Activated T-helper 9 cell treated with anti-CD3 and anti-CD28 coated beads, Interleukin-2, amount 50 U/mL, for 16 hours (primary cell): ENCODE results near the gene TLR7.

Experiments
- DNase-seq: peaks from one replicate; pipeline ENCODE4 v3.0.0-alpha.2; 2020; ENCODE audit warnings: low read depth

Gene TLR7

DNA sequence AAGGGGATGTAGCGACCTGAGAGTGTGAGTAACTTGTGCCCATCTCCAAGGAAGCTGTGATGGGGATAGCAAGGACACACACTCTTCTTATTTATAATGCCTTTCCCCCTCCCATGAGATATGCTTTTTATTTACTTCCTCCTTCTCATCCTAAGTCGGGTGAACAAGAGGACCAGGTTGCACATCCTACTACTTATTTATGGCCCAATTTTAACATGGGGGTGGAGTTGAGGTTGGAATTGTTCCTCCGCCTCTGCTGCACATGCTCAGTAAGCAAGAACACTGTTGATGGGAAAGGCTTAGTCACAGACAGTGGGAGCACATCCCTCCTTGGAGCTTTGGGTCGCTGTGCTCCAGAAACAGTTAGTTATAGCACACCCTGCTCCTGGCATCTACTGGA lies 24.3 kb downstream of the TLR7 start:
- DNase-seq, result no peak

- DNase-seq, result no peak
Measured at GRCh38 chrX:12891915-12892506, 25.1 kb downstream of the TLR7 start.

GRCh38 chrX:12892716-12893115 lies 25.8 kb downstream of the TLR7 start:
- no peak for DNase-seq

DNA sequence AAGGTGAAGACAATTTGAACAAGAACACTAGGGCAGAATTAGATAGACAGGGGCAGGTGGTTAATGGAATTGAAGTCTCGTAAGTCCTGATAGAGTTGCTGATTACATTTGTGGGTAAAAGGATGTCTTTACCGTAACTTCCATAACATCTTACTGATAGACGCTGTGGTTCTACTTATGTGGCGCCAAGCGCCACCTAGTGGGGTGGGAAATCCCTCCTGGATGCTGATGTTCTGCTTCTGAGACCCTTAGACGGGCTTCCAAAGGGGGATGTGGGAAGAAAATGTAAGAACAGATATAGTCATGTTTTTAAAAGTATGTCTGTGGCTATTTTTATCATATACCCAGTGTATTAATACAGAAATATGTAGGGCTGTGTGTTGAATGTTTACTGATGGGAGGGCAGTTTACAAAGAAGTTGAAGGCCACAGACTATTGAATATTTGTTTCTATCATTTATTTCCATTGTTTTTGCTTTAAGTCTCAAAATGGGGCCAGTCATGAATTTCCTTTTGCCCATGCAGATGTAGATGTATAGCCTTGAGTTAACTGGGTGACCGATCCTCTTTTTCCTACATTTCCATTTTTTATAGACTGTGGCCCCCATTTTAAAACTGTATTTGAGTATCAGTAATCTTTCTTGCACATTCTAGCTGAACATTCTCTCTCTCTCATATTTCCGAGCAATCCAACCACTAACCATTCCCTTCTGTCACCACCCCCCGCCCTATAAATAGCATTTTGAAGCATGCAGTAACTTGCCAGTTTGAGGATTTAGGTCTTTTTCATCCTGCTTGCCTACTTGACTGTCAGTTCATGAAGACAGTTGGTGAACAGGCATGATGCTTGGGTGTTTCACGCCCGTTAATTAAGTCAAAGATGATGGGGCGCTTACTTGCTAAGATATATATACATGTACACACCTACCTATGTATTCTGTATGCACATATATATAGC lies 27.5 kb downstream of the TLR7 start:
- DNase-seq, result peak; percentile 12

- no peak for DNase-seq
Measured at GRCh38 chrX:12895866-12896265, 29.0 kb downstream of the TLR7 start.

- no peak for DNase-seq
Measured at GRCh38 chrX:12896935-12897334, 30.1 kb downstream of the TLR7 start.

DNA sequence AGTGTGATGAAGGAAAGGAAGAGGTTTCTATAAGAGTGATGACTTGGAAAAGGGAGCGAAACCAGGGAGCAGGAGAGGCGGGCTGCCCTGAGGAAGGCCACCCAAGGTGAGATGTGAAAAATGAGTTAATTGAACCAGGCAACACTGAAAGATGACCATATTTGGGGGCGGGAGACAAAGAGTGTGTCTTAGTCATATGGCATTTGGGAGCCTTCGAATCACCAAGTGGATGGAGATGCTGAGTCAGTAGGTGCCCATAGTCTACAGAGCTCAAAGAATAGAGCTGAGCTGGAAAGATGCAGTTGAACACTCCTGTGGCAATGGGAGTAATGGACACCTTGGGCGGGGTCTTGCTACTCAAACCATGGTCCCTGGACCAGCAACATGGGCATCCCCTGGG lies 31.2 kb downstream of the TLR7 start:
- no peak for DNase-seq

DNA sequence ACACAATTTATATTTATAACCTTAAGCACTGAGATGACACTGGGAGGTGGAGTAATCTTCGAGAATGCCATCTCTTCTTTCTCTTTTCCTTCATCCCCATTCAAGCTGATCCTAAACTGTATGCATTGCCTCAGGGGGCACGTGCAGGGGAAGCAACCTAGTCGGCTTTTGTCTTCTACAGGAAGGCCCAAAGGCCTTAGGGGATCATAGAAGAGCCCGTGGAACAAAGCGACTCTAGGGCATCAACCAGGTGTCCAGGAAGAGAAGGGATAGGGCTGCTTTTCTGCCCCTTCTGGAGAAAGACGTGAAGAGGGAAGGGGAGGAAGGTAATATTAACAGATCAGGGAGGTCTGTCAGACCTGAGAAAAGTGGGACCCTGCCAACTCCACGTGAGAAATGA lies 32.6 kb downstream of the TLR7 start:
- DNase-seq, result no peak

GRCh38 chrX:12901486-12901885 lies 34.6 kb downstream of the TLR7 start:
- DNase-seq, result peak; percentile 41

DNA sequence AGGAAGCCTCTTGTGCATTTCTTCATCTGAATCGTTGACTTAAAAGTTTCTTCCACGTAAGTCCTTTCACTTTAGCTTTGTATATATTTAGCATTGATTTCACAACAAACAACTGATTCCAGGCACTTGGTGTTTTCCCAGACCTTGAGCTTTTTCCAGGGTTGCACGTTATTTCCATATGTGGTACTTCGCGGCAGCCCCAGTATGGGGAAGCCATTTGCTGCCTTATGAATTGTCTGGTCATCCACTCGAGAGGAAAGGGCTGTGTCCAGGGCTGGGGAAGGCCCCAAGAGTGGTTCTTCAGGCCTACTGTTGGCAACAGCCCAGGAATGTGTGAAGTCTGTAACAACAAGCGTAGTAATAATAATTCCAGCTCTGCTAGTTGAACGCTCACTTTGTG lies 36.8 kb downstream of the TLR7 start:
- no peak for DNase-seq

- no peak for DNase-seq
Measured at GRCh38 chrX:12906046-12906761, 39.3 kb downstream of the TLR7 start, which contains the start of gene TLR8. Gene TLR8 (plus strand): TSS chrX:12906620. CDS start chrX:12906707, 87 bp downstream.

- DNase-seq, result no peak
Measured at GRCh38 chrX:12910423-12911121, 43.7 kb downstream of the TLR7 start.

GRCh38 chrX:12911122-12911470 lies 44.2 kb downstream of the TLR7 start:
- no peak for DNase-seq

- no peak for DNase-seq
Measured at GRCh38 chrX:12912791-12913482, 46.1 kb downstream of the TLR7 start.

DNA sequence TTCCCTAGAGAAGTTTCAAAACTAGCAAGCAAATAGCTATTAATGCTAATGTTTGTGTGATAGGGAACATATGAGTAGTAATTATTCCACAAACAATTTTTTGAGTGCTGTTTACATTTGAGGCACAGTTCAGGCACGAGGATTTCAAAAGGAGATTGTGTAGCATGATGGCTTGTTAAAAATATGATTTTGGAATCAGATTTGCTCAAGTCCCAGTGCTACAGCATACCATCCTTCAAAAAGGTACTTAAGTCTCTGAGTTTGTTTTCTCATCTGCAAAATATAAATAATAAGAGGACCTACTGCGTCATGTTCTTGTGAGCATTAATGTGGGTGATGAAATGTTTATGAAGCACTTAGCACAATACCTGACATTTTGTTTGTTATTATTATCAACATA lies 50.9 kb downstream of the TLR7 start:
- DNase-seq, result no peak

GRCh38 chrX:12919051-12919450 lies 52.2 kb downstream of the TLR7 start:
- no peak for DNase-seq

GRCh38 chrX:12919620-12920019 lies 52.7 kb downstream of the TLR7 start:
- DNase-seq, result no peak

GRCh38 chrX:12920990-12921389 lies 54.1 kb downstream of the TLR7 start:
- DNase-seq, result no peak

GRCh38 chrX:12921886-12922598 lies 55.2 kb downstream of the TLR7 start:
- DNase-seq, result no peak

- DNase-seq, result no peak
Measured at GRCh38 chrX:12922599-12922919, 55.7 kb downstream of the TLR7 start.

DNA sequence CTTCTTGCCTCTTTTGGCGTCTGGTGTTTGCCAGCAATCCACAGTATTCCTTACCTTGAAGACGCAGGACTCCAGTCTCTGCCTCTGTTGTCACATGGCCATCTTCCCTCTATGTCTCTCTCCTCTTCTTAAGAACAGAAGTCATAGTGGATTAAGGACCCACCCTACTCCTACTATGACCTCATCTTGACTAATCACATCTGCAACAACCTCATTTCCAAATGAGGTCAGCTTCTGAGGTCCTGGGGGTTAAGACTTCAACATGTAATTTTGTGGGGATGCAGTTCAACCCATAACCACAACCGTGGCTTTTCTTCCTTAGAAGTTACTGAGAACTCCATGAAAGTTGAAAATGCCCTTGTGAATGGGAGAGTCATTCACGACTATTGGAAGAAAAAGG lies 62.8 kb downstream of the TLR7 start:
- no peak for DNase-seq
